Esophagus muscularis mucosa (tissue), 4 donors: ENCODE data around the gene C19orf53. TPM values are rescaled to one million over a fixed set of nuclear protein-coding genes. Genes with fewer than 3 reads are reported as not detected.
"Not testable (repeated sequence)": the region's sequence is repeated elsewhere in the genome, so short reads cannot be mapped to it uniquely, and the experiment has no call there.

Experiments used
- DNase-seq: peaks from one replicate; pipeline ENCODE4 v3.0.0-alpha.2; 2017; ENCODE audit errors: extremely low spot score
- H3K27ac ChIP-seq, 4 donors: fragments of 200-600 bp; sonication (generic); replicated peaks in 1 of 4; 1 replicate in 3 of 4; 2 replicates in 1 of 4; pipeline ENCODE4 v1.5.1; 2016 to 2019; ENCODE audit warnings: mild to moderate bottlenecking in 1 of 4
- H3K27me3 ChIP-seq, 4 donors: fragments of 200-600 bp; sonication (generic); one replicate each; pipeline versions ENCODE4 v1.5.1 to v1.6.0; 2016 to 2019
- H3K36me3 ChIP-seq, 4 donors: fragments of 200-600 bp; sonication (generic); one replicate each; pipeline ENCODE4 v1.5.1; 2016 to 2019
- H3K4me1 ChIP-seq, 4 donors: fragments of 200-600 bp; sonication (generic); one replicate each; pipeline ENCODE4 v1.5.1; 2016 to 2019
- H3K4me3 ChIP-seq, 4 donors: fragments of 200-600 bp; sonication (generic); 1 replicate in 2 of 4; 2 replicates in 2 of 4; pipeline ENCODE4 v1.5.1; 2016 to 2019; ENCODE audit warnings: mild to moderate bottlenecking in 4 of 4, moderate library complexity in 1 of 4
- H3K9me3 ChIP-seq, 4 donors: fragments of 200-600 bp; sonication (generic); 1 replicate in 3 of 4; 2 replicates in 1 of 4; pipeline ENCODE4 v1.5.1; 2016 to 2019
- EP300 ChIP-seq: sonication (generic); formaldehyde crosslinking; IDR thresholded peaks from one replicate; pipeline ENCODE4 v1.6.1; 2017; ENCODE audit warnings: antibody characterized with exemption
- POLR2A ChIP-seq: fragments of 450-650 bp; IDR thresholded peaks from one replicate; pipeline ENCODE4 v1.6.1; 2017; ENCODE audit warnings: antibody characterized with exemption, moderate library complexity, mild to moderate bottlenecking, low read depth
- POLR2AphosphoS5 ChIP-seq, 2 donors: sonication (generic); formaldehyde crosslinking; IDR thresholded peaks; one replicate each; pipeline ENCODE4 v1.6.1; 2017; ENCODE audit warnings: antibody characterized with exemption in 2 of 2
- WGBS: methylation state at CpG from one replicate; pipeline ENCODE4 v1.1.5; 2018; 5-methylcytosine and 5-hydroxymethylcytosine counted together
- intact Hi-C: fragments of 100-400 bp; cut with DNase I; formaldehyde crosslinking; loops from one replicate; pipeline ENCODE4 v1.15.1; 2023
- total RNA-seq, 4 donors: library from RNA; depleted of rRNA; stranded (reverse); fragments of >200 nt; gene quantifications; one replicate each; pipeline versions ENCODE4 v1.1.0 to v1.2.1, GENCODE V29; 2016
- TF ChIP-seq, protein P1 (sequence below), 3 experiments: fragments of 200-600 bp in 2 of 3; fragments of 450-650 bp in 1 of 3; sonication (generic) in 2 of 3; IDR thresholded peaks; one replicate each; pipeline ENCODE4 v1.5.1; 2017 to 2019; ENCODE audit warnings: antibody characterized with exemption in 3 of 3, mild to moderate bottlenecking in 2 of 3, moderate library complexity in 1 of 3

The C19orf53 gene
- total RNA-seq, 4 donors from 2014 or later, result 87.4 to 168 (median 104) TPM

GRCh38 chr19:13751436-13751835, 22.8 kb upstream of the C19orf53 start:
- no peak overlapping the region for H3K27ac ChIP-seq
- intact Hi-C loops, result no loop called here
- 83% methylated on average over 12 of the region's 16 CpGs for WGBS
- TF ChIP-seq POLR2A (no peak), EP300 (no peak), POLR2AphosphoS5 (IDR thresholded peaks at IDR 0.05) (no peak)
- TF ChIP-seq, protein P1, sequence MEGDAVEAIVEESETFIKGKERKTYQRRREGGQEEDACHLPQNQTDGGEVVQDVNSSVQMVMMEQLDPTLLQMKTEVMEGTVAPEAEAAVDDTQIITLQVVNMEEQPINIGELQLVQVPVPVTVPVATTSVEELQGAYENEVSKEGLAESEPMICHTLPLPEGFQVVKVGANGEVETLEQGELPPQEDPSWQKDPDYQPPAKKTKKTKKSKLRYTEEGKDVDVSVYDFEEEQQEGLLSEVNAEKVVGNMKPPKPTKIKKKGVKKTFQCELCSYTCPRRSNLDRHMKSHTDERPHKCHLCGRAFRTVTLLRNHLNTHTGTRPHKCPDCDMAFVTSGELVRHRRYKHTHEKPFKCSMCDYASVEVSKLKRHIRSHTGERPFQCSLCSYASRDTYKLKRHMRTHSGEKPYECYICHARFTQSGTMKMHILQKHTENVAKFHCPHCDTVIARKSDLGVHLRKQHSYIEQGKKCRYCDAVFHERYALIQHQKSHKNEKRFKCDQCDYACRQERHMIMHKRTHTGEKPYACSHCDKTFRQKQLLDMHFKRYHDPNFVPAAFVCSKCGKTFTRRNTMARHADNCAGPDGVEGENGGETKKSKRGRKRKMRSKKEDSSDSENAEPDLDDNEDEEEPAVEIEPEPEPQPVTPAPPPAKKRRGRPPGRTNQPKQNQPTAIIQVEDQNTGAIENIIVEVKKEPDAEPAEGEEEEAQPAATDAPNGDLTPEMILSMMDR (IDR thresholded peaks at IDR 0.05), result no peak
- no peaks in the 10 kb centered on the region for H3K27me3 ChIP-seq
- H3K36me3 ChIP-seq, result peaks cover 38 to 57% (median 54%) of the 10 kb centered on the region in 4 donors
- H3K9me3 ChIP-seq, result no peaks in the 10 kb centered on the region
- peaks cover 13 to 37% (median 23%) of the 10 kb centered on the region in 4 donors for H3K4me1 ChIP-seq
- H3K4me3 ChIP-seq, result no peak overlapping the region
- DNase-seq, result no peak

- H3K4me3 ChIP-seq, H3K27me3 ChIP-seq, intact Hi-C loops, H3K9me3 ChIP-seq, DNase-seq, H3K27ac ChIP-seq: not testable (repeated sequence)
- Histone ChIP-seq H3K4me1 (peaks cover 9 to 27% (median 15%) of the 10 kb centered on the region in 4 donors), H3K36me3 (peaks cover 57 to 78% (median 75%) of the 10 kb centered on the region in 4 donors)
- 91% methylated on average over 7 of the region's 7 CpGs for WGBS
Observed at GRCh38 chr19:13753622-13754021, 20.6 kb upstream of the C19orf53 start.

DNA sequence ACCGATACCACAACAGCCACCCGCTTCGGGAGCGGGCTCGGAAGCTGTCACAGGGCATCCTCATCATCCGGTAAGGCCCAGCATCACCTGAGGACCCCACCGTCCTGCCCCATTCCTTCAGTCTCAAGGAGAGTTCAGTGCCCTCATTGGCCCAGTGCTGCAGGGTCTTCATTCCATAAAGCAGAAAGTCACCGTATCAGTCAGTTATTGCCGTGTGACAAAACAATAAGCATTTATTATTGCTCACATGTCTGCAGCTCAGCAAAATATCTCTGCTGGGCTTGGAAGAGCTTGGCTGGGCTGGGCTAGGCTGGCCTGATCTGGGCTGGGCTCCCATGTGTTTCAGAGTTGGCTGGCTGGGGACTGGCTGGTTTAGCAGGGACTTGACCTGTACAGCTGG, 18.0 kb upstream of the C19orf53 start:
- no peaks in the 10 kb centered on the region for H3K9me3 ChIP-seq
- TF ChIP-seq, protein P1 (IDR thresholded peaks at IDR 0.05), result no peak
- no peak for TF ChIP-seq EP300
- peaks cover 81 to 100% (median 100%) of the 10 kb centered on the region in 4 donors for H3K36me3 ChIP-seq
- 96% methylated on average over 9 of the region's 9 CpGs for WGBS
- H3K27ac ChIP-seq, result no peak overlapping the region
- no peak overlapping the region for H3K4me3 ChIP-seq
- intact Hi-C loops, result no loop called here
- peaks cover 0 to 5% (median 0%) of the 10 kb centered on the region in 4 donors for H3K4me1 ChIP-seq
- H3K27me3 ChIP-seq, result no peaks in the 10 kb centered on the region
- no peak for DNase-seq

- intact Hi-C loops, result no loop called here
- peaks cover 0 to 3% (median 0%) of the 10 kb centered on the region in 4 donors for H3K4me1 ChIP-seq
Observed at GRCh38 chr19:13757805-13758772, 16.2 kb upstream of the C19orf53 start.

DNA sequence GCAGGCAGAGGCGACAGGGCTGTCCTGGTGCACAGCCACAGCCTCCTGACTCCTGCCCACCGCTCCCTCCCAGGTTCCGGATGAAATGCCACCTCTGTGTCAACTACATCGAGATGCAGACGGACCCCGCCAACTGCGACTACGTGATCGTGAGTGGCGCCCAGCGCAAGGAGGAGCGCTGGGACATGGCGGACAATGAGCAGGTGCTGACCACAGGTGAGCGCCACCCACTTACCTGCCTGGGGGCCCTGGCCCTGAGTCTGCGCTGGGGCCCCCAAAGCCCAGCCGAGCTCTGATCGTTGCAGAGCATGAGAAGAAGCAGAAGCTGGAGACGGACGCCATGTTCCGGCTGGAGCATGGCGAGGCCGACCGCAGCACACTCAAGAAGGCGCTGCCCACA, 15.5 kb upstream of the C19orf53 start:
- WGBS, result 95% methylated on average over 11 of the region's 24 CpGs

More at GRCh38 chr19:13757805-13758772, 16.2 kb upstream of the C19orf53 start:
- H3K9me3 ChIP-seq, result no peaks in the 10 kb centered on the region
- 82% methylated on average over 14 of the region's 15 CpGs for WGBS
- no peak overlapping the region for H3K4me3 ChIP-seq
- H3K36me3 ChIP-seq, result peaks cover 87 to 100% (median 100%) of the 10 kb centered on the region in 4 donors
- TF ChIP-seq EP300 (no peak), POLR2AphosphoS5 (IDR thresholded peaks at IDR 0.05) (no peak), POLR2A (no peak)
- TF ChIP-seq, protein P1 (IDR thresholded peaks at IDR 0.05), result no peak
- no peak for DNase-seq
- no peaks in the 10 kb centered on the region for H3K27me3 ChIP-seq
- H3K27ac ChIP-seq, result no peak overlapping the region

More for the DNA sequence above, 15.5 kb upstream of the C19orf53 start:
- no peaks in the 10 kb centered on the region for H3K9me3 ChIP-seq
- peaks cover 0 to 10% (median 4%) of the 10 kb centered on the region in 4 donors for H3K4me1 ChIP-seq
- DNase-seq, result no peak
- peaks cover 88 to 97% (median 96%) of the 10 kb centered on the region in 4 donors for H3K36me3 ChIP-seq
- no peak for TF ChIP-seq POLR2AphosphoS5 (IDR thresholded peaks at IDR 0.05)
- TF ChIP-seq, protein P1 (IDR thresholded peaks at IDR 0.05), result no peak
- no peak for TF ChIP-seq EP300
- no peak for TF ChIP-seq POLR2A
- intact Hi-C loops, result no loop called here
- no peaks in the 10 kb centered on the region for H3K27me3 ChIP-seq
- no peak overlapping the region for H3K27ac ChIP-seq
- no peak overlapping the region for H3K4me3 ChIP-seq
